ENCODE data around the gene PAX7.

DNA sequence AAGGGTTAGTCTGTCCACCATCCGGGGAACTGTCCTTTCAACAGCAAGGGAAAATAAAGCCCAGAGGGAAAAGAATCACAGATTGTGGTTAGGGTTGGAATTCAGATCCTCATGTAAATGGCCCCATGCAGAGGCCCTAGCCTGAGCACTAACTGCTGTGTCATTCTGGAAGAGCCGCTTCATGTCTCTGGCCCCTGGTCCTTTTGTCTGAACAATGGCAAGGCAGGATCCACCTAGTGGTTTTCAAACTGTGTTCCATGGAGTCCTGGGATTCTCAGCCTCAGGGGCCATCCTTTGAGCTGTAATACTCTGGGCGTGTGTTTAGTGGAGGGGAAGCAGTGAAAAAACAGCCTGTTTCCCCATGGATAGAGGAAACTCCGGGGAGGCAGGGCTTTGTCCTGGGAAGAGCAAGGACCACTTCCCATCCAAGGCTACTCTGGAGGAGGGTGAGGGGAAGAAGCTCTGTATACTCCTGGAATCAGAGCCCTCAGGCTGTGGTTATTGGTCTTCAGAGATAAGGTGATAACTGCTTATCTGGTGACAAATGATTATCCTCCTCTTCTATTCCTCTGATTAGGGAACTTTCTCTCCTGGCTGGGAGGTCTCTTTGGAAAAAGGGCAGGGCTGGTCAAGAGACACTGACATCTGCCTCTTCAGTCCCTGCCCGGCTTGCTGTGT, 19.2 kb downstream of the PAX7 start:
- TF ChIP-seq POLR2A (IDR thresholded peaks at IDR 0.05; ENCODE audit: low read length) (no peak), JUNB (IDR thresholded peaks at IDR 0.05) (no peak), CEBPB (IDR thresholded peaks at IDR 0.05) (no peak), HDAC2 (IDR thresholded peaks at IDR 0.05) (no peak), NR3C1 (IDR thresholded peaks at IDR 0.05) (no peak)
- TF ChIP-seq, protein P1, sequence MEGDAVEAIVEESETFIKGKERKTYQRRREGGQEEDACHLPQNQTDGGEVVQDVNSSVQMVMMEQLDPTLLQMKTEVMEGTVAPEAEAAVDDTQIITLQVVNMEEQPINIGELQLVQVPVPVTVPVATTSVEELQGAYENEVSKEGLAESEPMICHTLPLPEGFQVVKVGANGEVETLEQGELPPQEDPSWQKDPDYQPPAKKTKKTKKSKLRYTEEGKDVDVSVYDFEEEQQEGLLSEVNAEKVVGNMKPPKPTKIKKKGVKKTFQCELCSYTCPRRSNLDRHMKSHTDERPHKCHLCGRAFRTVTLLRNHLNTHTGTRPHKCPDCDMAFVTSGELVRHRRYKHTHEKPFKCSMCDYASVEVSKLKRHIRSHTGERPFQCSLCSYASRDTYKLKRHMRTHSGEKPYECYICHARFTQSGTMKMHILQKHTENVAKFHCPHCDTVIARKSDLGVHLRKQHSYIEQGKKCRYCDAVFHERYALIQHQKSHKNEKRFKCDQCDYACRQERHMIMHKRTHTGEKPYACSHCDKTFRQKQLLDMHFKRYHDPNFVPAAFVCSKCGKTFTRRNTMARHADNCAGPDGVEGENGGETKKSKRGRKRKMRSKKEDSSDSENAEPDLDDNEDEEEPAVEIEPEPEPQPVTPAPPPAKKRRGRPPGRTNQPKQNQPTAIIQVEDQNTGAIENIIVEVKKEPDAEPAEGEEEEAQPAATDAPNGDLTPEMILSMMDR (IDR thresholded peaks at IDR 0.05), result no peak
- TF ChIP-seq, protein P2, sequence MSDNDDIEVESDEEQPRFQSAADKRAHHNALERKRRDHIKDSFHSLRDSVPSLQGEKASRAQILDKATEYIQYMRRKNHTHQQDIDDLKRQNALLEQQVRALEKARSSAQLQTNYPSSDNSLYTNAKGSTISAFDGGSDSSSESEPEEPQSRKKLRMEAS (IDR thresholded peaks at IDR 0.05), result no peak
